Endothelial cell of umbilical vein (primary cell): Measurements from ENCODE around the gene ETS2. TPM values are rescaled to one million over a fixed set of nuclear protein-coding genes. Genes with fewer than 3 reads are reported as not detected.

ENCODE experiments used
- BruUV-seq: library from RNA; stranded (reverse); fragments of 400-500 nt; replicated peaks from 2 replicates; lab custom pipeline; 2021; lab: Mats Ljungman, UMichigan
- CTCF ChIA-PET: fragments of 300-600, 350-600 bp; sonication (Branson Sonifier 250); formaldehyde crosslinking; loops from one replicate; lab custom pipeline; 2021; ENCODE audit warnings: antibody characterized with exemption, inconsistent platforms; lab: Charles Lee
- POLR2A ChIA-PET: fragments of 300-600, 350-600 bp; sonication (Branson Sonifier 250); formaldehyde crosslinking; loops from one replicate; lab custom pipeline; 2021; ENCODE audit warnings: antibody characterized with exemption, inconsistent platforms; lab: Charles Lee
- DNase-seq: peaks from one replicate; pipeline ENCODE4 v3.0.0-alpha.2; 2011; ENCODE audit warnings: low read depth, low spot score
- FAIRE-seq: peaks from 2 replicates; lab custom pipeline; 2011; peaks lifted over from hg19 to GRCh38; lab: Jason Lieb, UNC
- H2AFZ ChIP-seq: 2 replicates; pipeline ENCODE4 v1.6.0; 2012; ENCODE audit warnings: low read depth, low read length, control low read depth, inconsistent platforms
- H3K27ac ChIP-seq: 2 replicates; pipeline ENCODE4 v1.5.1; 2011; ENCODE audit warnings: low read depth, mild to moderate bottlenecking, control low read depth, low read length, moderate library complexity; ENCODE audit not compliant: insufficient read depth
- H3K27me3 ChIP-seq, 2 experiments: 2 replicates each; pipeline versions ENCODE4 v1.6.0 to v1.6.1; 2011; ENCODE audit warnings: low read length in 2 of 2, mixed read lengths in 1 of 2; ENCODE audit not compliant: control insufficient read depth in 2 of 2, insufficient read depth in 2 of 2
- H3K36me3 ChIP-seq, 2 experiments: 2 replicates in 1 of 2; 3 replicates in 1 of 2; pipeline ENCODE4 v1.5.1; 2011; ENCODE audit warnings: low read length in 2 of 2, mild to moderate bottlenecking in 1 of 2, moderate library complexity in 1 of 2; ENCODE audit not compliant: control insufficient read depth in 2 of 2, insufficient read depth in 2 of 2; ENCODE audit errors: extremely low read depth in 1 of 2
- H3K4me1 ChIP-seq: 3 replicates; pipeline ENCODE4 v1.5.1; 2011; ENCODE audit warnings: mild to moderate bottlenecking, low read length; ENCODE audit not compliant: control insufficient read depth, insufficient read depth; ENCODE audit errors: extremely low read depth
- H3K4me2 ChIP-seq: 2 replicates; pipeline ENCODE4 v1.6.1; 2011; ENCODE audit warnings: low read length, control low read depth, mixed read lengths; ENCODE audit not compliant: insufficient read depth
- H3K4me3 ChIP-seq, 3 experiments: fragments of 200-600 bp in 1 of 3; sonication (generic), shearing (Covaris generic) in 1 of 3; replicated peaks in 1 of 3; 2 replicates each; pipeline ENCODE4 v1.5.1; 2011 to 2016; ENCODE audit warnings: control low read depth in 3 of 3, low read length in 3 of 3, mild to moderate bottlenecking in 2 of 3, inconsistent platforms in 1 of 3, low read depth in 1 of 3, moderate library complexity in 1 of 3; ENCODE audit not compliant: insufficient read depth in 1 of 3
- H3K79me2 ChIP-seq: 2 replicates; pipeline ENCODE4 v1.6.0; 2012; ENCODE audit warnings: low read length, inconsistent platforms; ENCODE audit not compliant: control insufficient read depth, insufficient read depth
- H3K9ac ChIP-seq: replicated peaks from 2 replicates; pipeline ENCODE3; 2011; ENCODE audit warnings: low read length, control low read depth; ENCODE audit not compliant: insufficient read depth; ENCODE audit errors: extremely low read depth
- H3K9me1 ChIP-seq: replicated peaks from 3 replicates; pipeline ENCODE4 v1.6.0; 2011; ENCODE audit warnings: mild to moderate bottlenecking, low read length; ENCODE audit not compliant: control insufficient read depth, insufficient read depth; ENCODE audit errors: extremely low read depth
- H3K9me3 ChIP-seq: replicated peaks from 2 replicates; pipeline ENCODE4 v1.5.1; 2012; ENCODE audit warnings: low read length, inconsistent platforms; ENCODE audit not compliant: control insufficient read depth, insufficient read depth
- H4K20me1 ChIP-seq: replicated peaks from 2 replicates; pipeline ENCODE3; 2011; ENCODE audit warnings: mild to moderate bottlenecking, low read length; ENCODE audit not compliant: control insufficient read depth, insufficient read depth; ENCODE audit errors: extremely low read depth
- CTCF ChIP-seq, 2 donors: IDR thresholded peaks; 1 replicate in 1 of 2; 2 replicates in 1 of 2; pipeline ENCODE4 v1.5.1; 2011; ENCODE audit warnings: low read length in 2 of 2, mild to moderate bottlenecking in 2 of 2, moderate library complexity in 2 of 2, control low read depth in 1 of 2, inconsistent platforms in 1 of 2, low read depth in 1 of 2; ENCODE audit not compliant: insufficient read depth in 1 of 2; ENCODE audit errors: extremely low read depth in 1 of 2
- EZH2 ChIP-seq: IDR thresholded peaks from 2 replicates; pipeline ENCODE4 v1.6.1; 2012; ENCODE audit warnings: borderline replicate concordance, low read depth, mild to moderate bottlenecking, moderate library complexity, low read length, inconsistent platforms; ENCODE audit not compliant: severe bottlenecking
- FOS ChIP-seq: IDR thresholded peaks from 2 replicates; pipeline ENCODE4 v1.6.1; 2011; ENCODE audit warnings: mild to moderate bottlenecking, low read length, moderate library complexity, borderline replicate concordance; ENCODE audit not compliant: insufficient read depth
- GATA2 ChIP-seq: IDR thresholded peaks from 2 replicates; pipeline ENCODE4 v1.7.0; 2011; ENCODE audit warnings: low read depth, mild to moderate bottlenecking, moderate library complexity, mixed read lengths, low read length; ENCODE audit not compliant: insufficient read length, insufficient read depth
- JUN ChIP-seq: IDR thresholded peaks from 2 replicates; pipeline ENCODE4 v1.6.1; 2011; ENCODE audit warnings: borderline replicate concordance, low read depth; ENCODE audit not compliant: insufficient read length, insufficient read depth
- MAX ChIP-seq: IDR thresholded peaks from 2 replicates; pipeline ENCODE4 v1.6.1; 2011; ENCODE audit not compliant: insufficient read depth, insufficient read length
- MYC ChIP-seq: IDR thresholded peaks from one replicate; pipeline ENCODE4 v1.6.1; 2011; ENCODE audit warnings: mild to moderate bottlenecking, low read depth, low read length
- POLR2A ChIP-seq: IDR thresholded peaks from 2 replicates; pipeline ENCODE4 v1.6.1; 2012; ENCODE audit warnings: low read depth, mild to moderate bottlenecking, control low read depth, low read length
- POLR2AphosphoS5 ChIP-seq: IDR thresholded peaks from 2 replicates; pipeline ENCODE4 v1.6.1; 2012; ENCODE audit warnings: low read depth, mild to moderate bottlenecking, control low read depth, low read length, moderate library complexity; ENCODE audit not compliant: insufficient read depth
- dilution Hi-C: fragments of 300-500 bp; cut with MboI; formaldehyde crosslinking; loops from one replicate; pipeline ENCODE4 v1.15.0; 2019; ENCODE audit warnings: low sequenced_read_pairs; ENCODE audit not compliant: extremely low pct_ligation_motif_present
- intact Hi-C: fragments of 100-400 bp; cut with micrococcal nuclease; formaldehyde crosslinking; loops from one replicate; pipeline ENCODE4 v1.10.0; 2022
- polyA plus RNA-seq, 4 experiments: library from polyadenylated mRNA; depleted of rRNA in 3 of 4; stranded (reverse) in 3 of 4; unstranded in 1 of 4; fragments of >200 nt; gene quantifications; 2 replicates each; pipeline versions ENCODE4 v1.2.1 to v1.2.3, GENCODE V29; 2011 to 2012; ENCODE audit warnings: missing spikeins in 1 of 4
- total RNA-seq: library from RNA; stranded (reverse); gene quantifications from 2 replicates; pipeline ENCODE4 v1.2.3, GENCODE V29; 2021

ETS2 gene
- total and polyA plus RNA-seq, 2 donors (not counting 3 experiments of a cell fraction or from before 2014, with no cell fraction given): 16.3 to 54.5 TPM

- BruUV-seq: no TSS peak
- ChIA-PET POLR2A (no interaction called here), CTCF (no interaction called here)
- FAIRE-seq (no peak), DNase-seq (no peak)
- H3K36me3 ChIP-seq: peaks cover 43 to 59% of the 10 kb centered on the region in 2 experiments
- peaks cover 41% of the 10 kb centered on the region for H3K79me2 ChIP-seq
- no peak overlapping the region for H3K9ac ChIP-seq
- no peak overlapping the region for H2AFZ ChIP-seq
- intact Hi-C loops (no loop called here), dilution Hi-C loops (no loop called here)
- H3K27me3 ChIP-seq: no peaks in the 10 kb centered on the region
- H3K9me1 ChIP-seq: no peaks in the 10 kb centered on the region
- no peak overlapping the region for H3K4me3 ChIP-seq
- no peak overlapping the region for H3K4me2 ChIP-seq
- H3K9me3 ChIP-seq: no peaks in the 10 kb centered on the region
- no peak overlapping the region for H3K27ac ChIP-seq
- H4K20me1 ChIP-seq: no peaks in the 10 kb centered on the region
- TF ChIP-seq POLR2A: no peak
- TF ChIP-seq MYC: no peak
- TF ChIP-seq POLR2AphosphoS5: no peak
- no peak for TF ChIP-seq JUN
- no peak for TF ChIP-seq MAX
- no peak for TF ChIP-seq FOS
- TF ChIP-seq GATA2: no peak
- TF ChIP-seq EZH2: no peak
- no peak for TF ChIP-seq CTCF (IDR thresholded peaks at IDR 0.05; ENCODE audit: extremely low read depth in 1 of 2, insufficient read depth in 1 of 2, low read depth in 1 of 2, low read length in 2 of 2)
- H3K4me1 ChIP-seq: peaks cover 36% of the 10 kb centered on the region
These were observed 7.8 kb downstream of the ETS2 start for GRCh38 chr21:38813547-38813946.
